Right renal pelvis (tissue), 4 donors: ENCODE data around the gene AKAP8. TPM values are rescaled to one million over a fixed set of nuclear protein-coding genes. Genes with fewer than 3 reads are reported as not detected.

Source experiments
- polyA plus RNA-seq, 4 donors: library from polyadenylated mRNA; unstranded; fragments of 120-200 nt; gene quantifications; one replicate each; pipeline ENCODE4 v1.2.1, GENCODE V29; 2013; ENCODE audit not compliant: insufficient read length in 4 of 4

AKAP8 gene
- polyA plus RNA-seq, 4 donors: 25.5 to 30.5 (median 28.7) TPM

Other genes starting within 250 kb of the AKAP8 start
- gene NOTCH3, start 178.8 kb downstream of the AKAP8 start, polyA plus RNA-seq: 100 to 1,000 TPM in 2 of 4 donors, 10 to 100 TPM in 2; 92.8 to 131 (median 98.9) TPM
- gene EPHX3, start 147.3 kb downstream of the AKAP8 start, polyA plus RNA-seq: 1 to 10 TPM; 4.1 to 6.6 (median 5.3) TPM
- 10 to 100 TPM; 48.5 to 60.5 (median 49.2) TPM for gene BRD4, start 47.2 kb downstream of the AKAP8 start, polyA plus RNA-seq
- gene AKAP8L, start 39.2 kb upstream of the AKAP8 start, polyA plus RNA-seq: 100 to 1,000 TPM in 3 of 4 donors, 10 to 100 TPM in 1; 99.9 to 109 (median 106) TPM
- gene WIZ, start 70.2 kb upstream of the AKAP8 start, polyA plus RNA-seq: 10 to 100 TPM; 31.2 to 43.2 (median 31.8) TPM
- gene RASAL3, start 84.8 kb upstream of the AKAP8 start, polyA plus RNA-seq: 1 to 10 TPM in 1 of 4 donors, under 1 TPM in 3; 0.50 to 1.4 (median 0.86) TPM
- under 1 TPM in 1 of 4 donors, not detected in 3; 0.10 TPM for gene PGLYRP2, start 99.7 kb upstream of the AKAP8 start, polyA plus RNA-seq
- gene CYP4F22, start 128.7 kb upstream of the AKAP8 start, polyA plus RNA-seq: 1 to 10 TPM in 1 of 4 donors, under 1 TPM in 2, not detected in 1; 0.19 to 1.1 (median 0.66) TPM
- under 1 TPM in 1 of 4 donors, not detected in 3; 0.01 TPM for gene CYP4F8, start 235.4 kb upstream of the AKAP8 start, polyA plus RNA-seq